K562 (cell line): Measurements from ENCODE around the gene RTP3. TPM values are rescaled to one million over a fixed set of nuclear protein-coding genes. Genes with fewer than 3 reads are reported as not detected.

Source experiments
- ATAC-seq: fragments of 200-7000 bp; cut with Tn5 transposase; 3 replicates; pipeline ENCODE4 v1.9.1; 2020; ENCODE audit warnings: moderate library complexity
- BruUV-seq: library from RNA; stranded (reverse); fragments of 400-500 nt; replicated peaks from 2 replicates; lab custom pipeline; 2021; lab: Mats Ljungman, UMichigan
- CTCF ChIA-PET: fragments of 300-600 bp; formaldehyde crosslinking; extraction: SDS; loops from one replicate; lab custom pipeline; 2021; ENCODE audit warnings: low intra/inter-chr PET ratio; lab: Yijun Ruan, JAX
- POLR2A ChIA-PET: fragments of 300-600, 350-650 bp; sonication (Branson Sonifier 250); formaldehyde crosslinking; extraction: SDS; loops from one replicate; lab custom pipeline; 2021; ENCODE audit warnings: antibody characterized with exemption, inconsistent platforms; lab: Yijun Ruan, JAX
- DNase-seq, 4 experiments: peaks; one replicate each; pipeline versions ENCODE4 v3.0.0 to v3.0.0-alpha.2; 2011 to 2018; ENCODE audit warnings: low spot score in 3 of 4, mixed read lengths in 3 of 4; ENCODE audit errors: extremely low read depth in 1 of 4
- FAIRE-seq: peaks from 2 replicates; lab custom pipeline; 2011; peaks lifted over from hg19 to GRCh38; lab: Jason Lieb, UNC
- H2AFZ ChIP-seq: 2 replicates; pipeline ENCODE4 v1.6.0; 2011; ENCODE audit warnings: low read depth, low read length, control low read depth, inconsistent platforms
- H3K27ac ChIP-seq: fragments of 200-600 bp; 3 replicates; pipeline ENCODE4 v1.8.0; 2011; ENCODE audit warnings: low read depth, mild to moderate bottlenecking, control low read depth, inconsistent platforms, low read length, moderate library complexity, mixed read lengths; ENCODE audit errors: extremely low read depth
- H3K27me3 ChIP-seq, 2 experiments: fragments of 300-600 bp in 1 of 2; 2 replicates in 1 of 2; 3 replicates in 1 of 2; pipeline versions ENCODE4 v1.6.0 to v1.8.0; 2011; ENCODE audit warnings: inconsistent platforms in 2 of 2, low read length in 2 of 2, mild to moderate bottlenecking in 1 of 2, mixed read lengths in 1 of 2, moderate library complexity in 1 of 2; ENCODE audit not compliant: control insufficient read depth in 2 of 2, insufficient read depth in 2 of 2
- H3K36me3 ChIP-seq: fragments of 300-600 bp; 3 replicates; pipeline ENCODE4 v1.8.0; 2011; ENCODE audit warnings: mild to moderate bottlenecking, low read length, inconsistent platforms; ENCODE audit not compliant: control insufficient read depth, insufficient read depth
- H3K4me1 ChIP-seq, 2 experiments: fragments of 200-600 bp in 1 of 2; replicated peaks in 1 of 2; 2 replicates in 1 of 2; 3 replicates in 1 of 2; pipeline versions ENCODE4 v1.5.1 to v1.8.0; 2011; ENCODE audit warnings: inconsistent platforms in 2 of 2, low read length in 2 of 2, mild to moderate bottlenecking in 1 of 2, mixed read lengths in 1 of 2, moderate library complexity in 1 of 2; ENCODE audit not compliant: control insufficient read depth in 2 of 2, insufficient read depth in 2 of 2
- H3K4me2 ChIP-seq: 2 replicates; pipeline ENCODE4 v1.6.1; 2011; ENCODE audit warnings: low read length, control low read depth, inconsistent platforms, mixed read lengths; ENCODE audit not compliant: insufficient read depth
- H3K4me3 ChIP-seq: fragments of 200-600 bp; sonication (generic), shearing (Covaris generic); 2 replicates; pipeline ENCODE4 v1.5.1; 2016; ENCODE audit warnings: control low read depth, inconsistent platforms
- H3K79me2 ChIP-seq: fragments of 200-600 bp; 3 replicates; pipeline ENCODE4 v1.8.0; 2011; ENCODE audit warnings: low read length, inconsistent platforms; ENCODE audit not compliant: control insufficient read depth, insufficient read depth
- H3K9ac ChIP-seq, 2 experiments: 2 replicates each; pipeline versions ENCODE4 v1.6.0 to v1.6.1; 2011; ENCODE audit warnings: low read depth in 2 of 2, low read length in 2 of 2, control low read depth in 1 of 2, inconsistent platforms in 1 of 2, mild to moderate bottlenecking in 1 of 2, mixed read lengths in 1 of 2; ENCODE audit not compliant: insufficient read depth in 1 of 2
- H3K9me1 ChIP-seq: one replicate; pipeline ENCODE4 v1.6.0; 2011; ENCODE audit warnings: inconsistent platforms, mild to moderate bottlenecking, low read length, moderate library complexity; ENCODE audit not compliant: control insufficient read depth, insufficient read depth
- H3K9me3 ChIP-seq: replicated peaks from 2 replicates; pipeline ENCODE4 v1.5.1; 2011; ENCODE audit warnings: low read depth, low read length, inconsistent platforms; ENCODE audit not compliant: control insufficient read depth, insufficient read depth
- H4K20me1 ChIP-seq: replicated peaks from 2 replicates; pipeline ENCODE4 v1.6.1; 2011; ENCODE audit warnings: low read length, inconsistent platforms, mixed read lengths; ENCODE audit not compliant: control insufficient read depth, insufficient read depth
- NR2C1 ChIP-seq, 2 experiments: fragments of 450-650 bp; IDR thresholded peaks; 2 replicates each; pipeline ENCODE4 v1.6.1; 2017; ENCODE audit warnings: mild to moderate bottlenecking in 2 of 2, antibody characterized with exemption in 1 of 2, inconsistent platforms in 1 of 2, missing compliant biosample characterization in 1 of 2, missing genetic modification characterization in 1 of 2
- NR2C2 ChIP-seq, 2 experiments: fragments of 200-800 bp in 1 of 2; sonication (Bioruptor generic) in 1 of 2; sonication (generic) in 1 of 2; formaldehyde crosslinking in 1 of 2; IDR thresholded peaks; 2 replicates each; pipeline versions ENCODE4 v1.6.1 to v1.8.0; 2016 to 2022; ENCODE audit warnings: mild to moderate bottlenecking in 1 of 2, missing compliant biosample characterization in 1 of 2, missing genetic modification characterization in 1 of 2, missing genetic modification reagents in 1 of 2
- SRSF3 ChIP-seq: fragments of 200-400 bp; formaldehyde crosslinking; IDR thresholded peaks from 2 replicates; pipeline ENCODE4 v1.6.1; 2016; ENCODE audit warnings: mild to moderate bottlenecking, low read length, moderate library complexity; ENCODE audit not compliant: insufficient read depth
- TCFL5 ChIP-seq: fragments of 250-450 bp; sonication (Bioruptor Pico); conservative IDR thresholded peaks from 2 replicates; pipeline ENCODE4 v1.6.1; 2021; ENCODE audit warnings: mild to moderate bottlenecking, moderate library complexity, matching md5 sums
- WGBS: fragments of 100-300 bp; shearing (Covaris generic); methylation state at CpG from one replicate; pipeline ENCODE4 v1.1.6; 2016; ENCODE audit warnings: low coverage, mixed read lengths; ENCODE audit not compliant: insufficient coverage; ENCODE audit errors: missing lambda C conversion rate; 5-methylcytosine and 5-hydroxymethylcytosine counted together
- in situ Hi-C: fragments of 300-500 bp; cut with MboI; formaldehyde crosslinking; loops from 4 replicates; pipeline ENCODE4 v1.15.0; 2018; ENCODE audit warnings: inconsistent platforms, mixed read lengths
- intact Hi-C: fragments of 100-400 bp; cut with micrococcal nuclease; formaldehyde crosslinking; loops from 2 replicates; pipeline ENCODE4 v1.14.2; 2022
- polyA plus RNA-seq, 8 experiments: library from polyadenylated mRNA; depleted of rRNA in 4 of 8; stranded (reverse) in 5 of 8; unstranded in 3 of 8; fragments of >200 nt; fragmentation: Nextera tagmentation in 2 of 8; fragmentation: Illumina TruSeq in 1 of 8; extraction: Ambion mirVana in 2 of 8; extraction: Trizol in 1 of 8; gene quantifications; 2 replicates each; pipeline versions ENCODE4 v1.2.1 to v1.2.3, GENCODE V29; 2011 to 2014; ENCODE audit warnings: inconsistent platforms in 1 of 8, missing spikeins in 1 of 8
- total RNA-seq, 7 experiments: library from RNA; depleted of rRNA in 6 of 7; stranded (reverse); fragments of >200 nt in 6 of 7; fragmentation: Illumina TruSeq in 2 of 7; extraction: Trizol in 2 of 7; gene quantifications; 2 replicates each; pipeline versions ENCODE4 v1.2.1 to v1.2.3, GENCODE V29; 2011 to 2021; ENCODE audit warnings: low replicate concordance in 1 of 7

Gene RTP3
- total and polyA plus RNA-seq, 9 of the 15 experiments (the other 6 are each of a cell fraction or from before 2014, with no cell fraction given): not detected

- no TSS peak for BruUV-seq
- FAIRE-seq (no peak), DNase-seq (no peak), ATAC-seq (no peak)
- TF ChIP-seq TCFL5 (CRISPR knock-in tag) (no peak), SRSF3 (no peak), NR2C2 (CRISPR knock-in tag; IDR thresholded peaks at IDR 0.05) (no peak), NR2C2 (tag; IDR thresholded peaks at IDR 0.05) (no peak), NR2C1 (IDR thresholded peaks at IDR 0.05) (no peak), NR2C1 (tag; IDR thresholded peaks at IDR 0.05) (no peak)
- no peaks in the 10 kb centered on the region for H4K20me1 ChIP-seq
- peaks cover 27 to 35% of the 10 kb centered on the region in 2 experiments; a peak in 4 of 5 replicates for H3K4me1 ChIP-seq
- POLR2A ChIA-PET: interaction anchor here (0.9 to 1.9 kb wide), 3 partner anchors 10 to 47 kb away, joined by 3 to 8 read pairs (median 4); no protein-coding TSS in a partner anchor
- no peaks in the 10 kb centered on the region for H3K9me1 ChIP-seq
- in situ Hi-C loops: no loop called here
- no peaks in the 10 kb centered on the region for H3K9me3 ChIP-seq
- H3K4me3 ChIP-seq: no peak overlapping the region
- H3K27ac ChIP-seq: no peak overlapping the region
- CTCF ChIA-PET: no interaction called here
- H3K9ac ChIP-seq: 0 out of 4 replicates have a peak overlapping the region, but pooled peaks of 1 of the 2 experiments have one; percentile 11
- H3K4me2 ChIP-seq: peak overlapping the region; percentile 9; the same call in 1 of the 2 replicates
- H3K27me3 ChIP-seq: no peaks in the 10 kb centered on the region; a peak in 1 of 5 replicates
- H2AFZ ChIP-seq: peak overlapping the region; percentile 71
- no peaks in the 10 kb centered on the region for H3K79me2 ChIP-seq
- 91% methylated on average over 9 of the region's 9 CpGs for WGBS
- no peaks in the 10 kb centered on the region for H3K36me3 ChIP-seq
- intact Hi-C loops: no loop called here
These were observed 41.7 kb downstream of the RTP3 start for GRCh38 chr3:46539443-46540005.
